SK-N-SH (cell line): ENCODE data around the gene PLGRKT.

ENCODE experiments used
- MXI1 ChIP-seq: IDR thresholded peaks from 2 replicates; pipeline ENCODE4 v1.6.1; 2012; ENCODE audit warnings: mild to moderate bottlenecking, low read depth, low read length, improper control_type of control experiment
- POLR2AphosphoS5 ChIP-seq: IDR thresholded peaks from 2 replicates; pipeline ENCODE4 v1.6.1; 2012; ENCODE audit warnings: low read depth, low read length
- RXRA ChIP-seq: IDR thresholded peaks from 2 replicates; pipeline ENCODE4 v1.4.0; 2012; ENCODE audit warnings: low read depth, mild to moderate bottlenecking, borderline replicate concordance
- TF ChIP-seq, protein P1 (sequence below): fragments of 200-600 bp; sonication (generic); IDR thresholded peaks from 2 replicates; pipeline ENCODE4 v1.6.1; 2017; ENCODE audit warnings: antibody characterized with exemption, mild to moderate bottlenecking, moderate library complexity
- TF ChIP-seq, protein P2 (sequence below): fragments of 150-350 bp; IDR thresholded peaks from 2 replicates; pipeline ENCODE4 v1.6.1; 2016; ENCODE audit warnings: mild to moderate bottlenecking, low read depth, low read length

DNA sequence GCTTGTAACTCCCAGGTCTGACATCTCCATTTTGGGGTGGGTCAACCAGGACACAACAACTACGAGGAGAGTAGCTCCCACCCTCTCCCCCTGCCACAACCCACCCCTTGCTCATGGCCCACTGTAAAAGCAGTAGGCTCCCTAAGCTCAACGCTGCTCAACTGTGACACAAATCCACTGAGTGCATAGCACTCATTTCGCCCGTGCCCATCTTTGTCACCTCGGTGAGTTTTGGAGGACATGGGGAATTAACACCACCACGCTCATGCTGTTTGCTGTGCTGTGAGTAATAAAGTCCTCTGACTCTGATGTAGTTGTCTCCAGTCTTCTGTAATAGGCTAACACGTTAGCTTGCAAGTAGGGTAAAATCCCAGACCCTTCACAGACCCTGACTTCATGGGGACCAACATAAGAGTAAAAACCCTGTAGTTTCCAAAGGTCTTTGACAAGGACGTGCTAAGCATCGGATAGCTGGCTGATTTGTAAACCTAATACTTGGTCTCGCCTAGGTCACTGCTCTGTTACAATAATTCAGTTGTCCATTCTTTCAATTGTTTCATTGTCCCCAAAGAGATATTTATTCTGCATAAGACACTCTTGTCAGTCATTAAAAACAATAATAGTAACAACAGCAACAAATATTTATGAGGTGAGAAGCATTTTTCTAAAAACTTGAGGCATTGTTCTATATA is 7.7 kb downstream of the PLGRKT start:
- TF ChIP-seq, protein P1, sequence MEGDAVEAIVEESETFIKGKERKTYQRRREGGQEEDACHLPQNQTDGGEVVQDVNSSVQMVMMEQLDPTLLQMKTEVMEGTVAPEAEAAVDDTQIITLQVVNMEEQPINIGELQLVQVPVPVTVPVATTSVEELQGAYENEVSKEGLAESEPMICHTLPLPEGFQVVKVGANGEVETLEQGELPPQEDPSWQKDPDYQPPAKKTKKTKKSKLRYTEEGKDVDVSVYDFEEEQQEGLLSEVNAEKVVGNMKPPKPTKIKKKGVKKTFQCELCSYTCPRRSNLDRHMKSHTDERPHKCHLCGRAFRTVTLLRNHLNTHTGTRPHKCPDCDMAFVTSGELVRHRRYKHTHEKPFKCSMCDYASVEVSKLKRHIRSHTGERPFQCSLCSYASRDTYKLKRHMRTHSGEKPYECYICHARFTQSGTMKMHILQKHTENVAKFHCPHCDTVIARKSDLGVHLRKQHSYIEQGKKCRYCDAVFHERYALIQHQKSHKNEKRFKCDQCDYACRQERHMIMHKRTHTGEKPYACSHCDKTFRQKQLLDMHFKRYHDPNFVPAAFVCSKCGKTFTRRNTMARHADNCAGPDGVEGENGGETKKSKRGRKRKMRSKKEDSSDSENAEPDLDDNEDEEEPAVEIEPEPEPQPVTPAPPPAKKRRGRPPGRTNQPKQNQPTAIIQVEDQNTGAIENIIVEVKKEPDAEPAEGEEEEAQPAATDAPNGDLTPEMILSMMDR: no peak
- TF ChIP-seq POLR2AphosphoS5: no peak
- no peak for TF ChIP-seq MXI1
- TF ChIP-seq RXRA: no peak
- TF ChIP-seq, protein P2, sequence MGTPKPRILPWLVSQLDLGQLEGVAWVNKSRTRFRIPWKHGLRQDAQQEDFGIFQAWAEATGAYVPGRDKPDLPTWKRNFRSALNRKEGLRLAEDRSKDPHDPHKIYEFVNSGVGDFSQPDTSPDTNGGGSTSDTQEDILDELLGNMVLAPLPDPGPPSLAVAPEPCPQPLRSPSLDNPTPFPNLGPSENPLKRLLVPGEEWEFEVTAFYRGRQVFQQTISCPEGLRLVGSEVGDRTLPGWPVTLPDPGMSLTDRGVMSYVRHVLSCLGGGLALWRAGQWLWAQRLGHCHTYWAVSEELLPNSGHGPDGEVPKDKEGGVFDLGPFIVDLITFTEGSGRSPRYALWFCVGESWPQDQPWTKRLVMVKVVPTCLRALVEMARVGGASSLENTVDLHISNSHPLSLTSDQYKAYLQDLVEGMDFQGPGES: no peak
